ENCODE data around the gene LMBRD2. TPM values are rescaled to one million over a fixed set of nuclear protein-coding genes. Genes with fewer than 3 reads are reported as not detected.
A peak's percentile ranks its signal among the peaks of the same experiment; 100 is the strongest.

Gene LMBRD2
- total and polyA plus RNA-seq, 7 donors = 0.60 to 16.1 (median 9.8) TPM

- no peaks in the 10 kb centered on the region for H3K4me1 ChIP-seq
- DNase-seq = no peak
- no peaks in the 10 kb centered on the region for H3K27me3 ChIP-seq
- intact Hi-C loops (cut with DNase I) = loop anchor here (2.0 to 10.0 kb wide), 3 partner anchors 126 to 516 kb away; no protein-coding TSS in a partner anchor
- H3K36me3 ChIP-seq = peaks cover 0 to 77% (median 0%) of the 10 kb centered on the region in 4 donors
- no peaks in the 10 kb centered on the region for H3K9me3 ChIP-seq
- no peak overlapping the region for H3K4me3 ChIP-seq
- TF ChIP-seq CTCF (IDR thresholded peaks at IDR 0.05) = no peak
- TF ChIP-seq EP300 (IDR thresholded peaks at IDR 0.05) = no peak
- TF ChIP-seq POLR2A (IDR thresholded peaks at IDR 0.05) = no peak
- TF ChIP-seq POLR2AphosphoS5 (IDR thresholded peaks at IDR 0.05) = no peak
- H3K27ac ChIP-seq = no peak overlapping the region
- WGBS, 2 donors = 93 to 98% methylated on average over 3 of the region's 3 CpGs
These were observed 26.8 kb upstream of the LMBRD2 start for GRCh38 chr5:36178524-36178890.

GRCh38 chr5:36177715-36178523 is 26.2 kb upstream of the LMBRD2 start:
- intact Hi-C loops (cut with DNase I) = loop anchor here (2.0 to 10.0 kb wide), 3 partner anchors 127 to 517 kb away; no protein-coding TSS in a partner anchor
- H3K9me3 ChIP-seq = no peaks in the 10 kb centered on the region
- no peak for DNase-seq
- no peak overlapping the region for H3K4me3 ChIP-seq
- WGBS, 2 donors = 64 to 69% methylated on average over 2 of the region's 2 CpGs
- H3K36me3 ChIP-seq = peaks cover 0 to 82% (median 0%) of the 10 kb centered on the region in 4 donors
- no peaks in the 10 kb centered on the region for H3K27me3 ChIP-seq
- TF ChIP-seq CTCF (IDR thresholded peaks at IDR 0.05) = peak; percentile 11 to 59 (median 37)
- TF ChIP-seq POLR2A (IDR thresholded peaks at IDR 0.05) = no peak
- H3K27ac ChIP-seq = no peak overlapping the region
- no peaks in the 10 kb centered on the region for H3K4me1 ChIP-seq

- Histone ChIP-seq H3K27ac (no peak overlapping the region), H3K4me1 (no peaks in the 10 kb centered on the region), H3K36me3 (peaks cover 0 to 82% (median under 1%) of the 10 kb centered on the region in 4 donors), H3K4me3 (no peak overlapping the region), H3K9me3 (no peaks in the 10 kb centered on the region), H3K27me3 (no peaks in the 10 kb centered on the region)
- no peak for DNase-seq
- intact Hi-C loops (cut with DNase I) = loop anchor here (10.0 kb wide), 2 partner anchors 218 to 518 kb away; no protein-coding TSS in a partner anchor
- no peak for TF ChIP-seq EP300 (IDR thresholded peaks at IDR 0.05)
- no peak for TF ChIP-seq CTCF (IDR thresholded peaks at IDR 0.05)
- no peak for TF ChIP-seq POLR2A (IDR thresholded peaks at IDR 0.05)
- TF ChIP-seq POLR2AphosphoS5 (IDR thresholded peaks at IDR 0.05) = no peak
- WGBS, 2 donors = 85 to 87% methylated on average over 2 of the region's 2 CpGs
These were observed 25.5 kb upstream of the LMBRD2 start for GRCh38 chr5:36177154-36177553.

GRCh38 chr5:36175043-36175442 is 23.4 kb upstream of the LMBRD2 start:
- H3K36me3 ChIP-seq = peaks cover 0 to 84% (median 9%) of the 10 kb centered on the region in 4 donors
- no peak for DNase-seq
- 83 to 88% methylated on average over 5 of the region's 5 CpGs for whole genome bisulfite sequencing, 2 donors
- no peak overlapping the region for H3K27ac ChIP-seq
- no peaks in the 10 kb centered on the region for H3K4me1 ChIP-seq
- intact Hi-C loops (cut with DNase I) = loop anchor here (10.0 kb wide), 2 partner anchors 220 to 520 kb away; no protein-coding TSS in a partner anchor
- no peaks in the 10 kb centered on the region for H3K27me3 ChIP-seq
- no peaks in the 10 kb centered on the region for H3K9me3 ChIP-seq
- TF ChIP-seq CTCF (IDR thresholded peaks at IDR 0.05) (no peak), EP300 (IDR thresholded peaks at IDR 0.05) (no peak), POLR2AphosphoS5 (IDR thresholded peaks at IDR 0.05) (no peak), POLR2A (IDR thresholded peaks at IDR 0.05) (no peak)
- no peak overlapping the region for H3K4me3 ChIP-seq

Measured in sigmoid colon (tissue), 7 donors.